BLaER1 (cell line): ENCODE measurements around the gene FUT4.

Source experiments
- H3K27ac ChIP-seq: shearing (Covaris generic); formaldehyde crosslinking; 2 replicates; pipeline ENCODE4 v1.8.1; 2022
- H3K27me3 ChIP-seq: shearing (Covaris generic); formaldehyde crosslinking; 2 replicates; pipeline ENCODE4 v1.8.1; 2022
- H3K36me3 ChIP-seq: shearing (Covaris generic); formaldehyde crosslinking; 2 replicates; pipeline ENCODE4 v1.8.1; 2022
- H3K4me1 ChIP-seq: shearing (Covaris generic); formaldehyde crosslinking; 2 replicates; pipeline ENCODE4 v1.8.1; 2022
- H3K4me2 ChIP-seq: shearing (Covaris generic); formaldehyde crosslinking; 2 replicates; pipeline ENCODE4 v1.8.1; 2022
- H3K4me3 ChIP-seq: shearing (Covaris generic); formaldehyde crosslinking; 2 replicates; pipeline ENCODE4 v1.8.1; 2022
- H3K9ac ChIP-seq: shearing (Covaris generic); formaldehyde crosslinking; 2 replicates; pipeline ENCODE4 v1.8.1; 2022
- H3K9me3 ChIP-seq: shearing (Covaris generic); formaldehyde crosslinking; 2 replicates; pipeline ENCODE4 v1.8.1; 2022
- H4K20me1 ChIP-seq: shearing (Covaris generic); formaldehyde crosslinking; 2 replicates; pipeline ENCODE4 v1.8.1; 2022
- Cebpa-rat ChIP-seq: shearing (Covaris generic); IDR thresholded peaks from 2 replicates; pipeline ENCODE4 v1.8.1; 2022

The FUT4 gene

DNA sequence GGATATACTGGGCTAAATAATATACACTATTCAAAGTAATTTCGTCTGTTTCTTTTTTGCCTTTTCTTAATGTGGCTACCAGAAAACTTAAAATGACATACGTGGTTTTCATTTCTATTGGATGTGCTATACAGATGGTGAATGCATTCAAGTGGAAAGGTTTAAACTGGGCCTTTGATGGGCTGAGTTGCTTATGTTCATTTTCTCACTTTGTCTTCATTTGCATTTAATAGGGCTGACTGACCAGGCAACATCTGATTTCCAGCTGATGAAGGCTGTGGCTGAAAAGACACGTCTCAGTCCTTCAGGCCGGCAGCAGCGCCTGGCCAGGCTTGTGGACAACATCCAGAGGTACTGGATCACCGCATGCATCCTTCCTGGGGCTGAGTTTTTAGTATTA, 51.4 kb downstream of the FUT4 start:
- Histone ChIP-seq H4K20me1 (no peaks in the 10 kb centered on the region), H3K4me3 (no peak overlapping the region), H3K4me1 (peaks cover 18% of the 10 kb centered on the region), H3K4me2 (peak overlapping the region; percentile 24; the same call in 1 of the 2 replicates), H3K36me3 (no peaks in the 10 kb centered on the region; the same call in 1 of the 2 replicates), H3K9me3 (peaks cover 4% of the 10 kb centered on the region), H3K27ac (no peak overlapping the region), H3K27me3 (no peaks in the 10 kb centered on the region), H3K9ac (no peak overlapping the region)
- no peak for TF ChIP-seq Cebpa-rat

DNA sequence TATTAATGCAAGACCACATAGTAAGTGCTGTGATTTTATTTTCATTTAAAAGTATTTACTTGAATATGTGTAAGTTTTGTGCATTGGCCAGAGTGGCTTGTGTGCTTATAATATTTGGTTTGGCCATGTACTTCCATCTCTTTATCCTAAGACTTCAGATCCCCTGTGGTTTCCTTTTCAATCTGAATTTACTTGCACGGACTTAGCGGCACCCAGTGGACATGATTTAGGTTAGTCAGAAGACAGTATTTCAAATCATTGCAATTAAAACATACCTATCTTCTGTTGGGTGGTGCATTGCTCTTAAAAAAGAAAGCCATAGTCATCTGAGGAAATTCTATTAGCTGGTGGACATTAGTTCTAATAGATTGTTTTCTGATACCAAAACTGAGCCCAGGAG, 54.2 kb downstream of the FUT4 start:
- Histone ChIP-seq H3K36me3 (no peaks in the 10 kb centered on the region; the same call in 1 of the 2 replicates), H3K4me2 (no peak overlapping the region), H3K4me1 (peaks cover 17% of the 10 kb centered on the region), H3K9me3 (peaks cover 19% of the 10 kb centered on the region), H3K4me3 (no peak overlapping the region), H4K20me1 (no peaks in the 10 kb centered on the region), H3K27ac (no peak overlapping the region), H3K27me3 (no peaks in the 10 kb centered on the region), H3K9ac (no peak overlapping the region)
- TF ChIP-seq Cebpa-rat: no peak
